Measurements from ENCODE around the gene ATPAF1. TPM values are rescaled to one million over a fixed set of nuclear protein-coding genes. Genes with fewer than 3 reads are reported as not detected.

Gene ATPAF1
- total RNA-seq, 3 donors from 2014 or later: 42.3 to 68.8 (median 44.8) TPM

GRCh38 chr1:46639547-46639946 lies 28.6 kb downstream of the ATPAF1 start:
- no peaks in the 10 kb centered on the region for H3K27me3 ChIP-seq
- no peak for DNase-seq (ENCODE audit: low spot score in 2 of 2)
- TF ChIP-seq CTCF (IDR thresholded peaks at IDR 0.05) (no peak), POLR2AphosphoS5 (IDR thresholded peaks at IDR 0.05) (no peak), POLR2A (IDR thresholded peaks at IDR 0.05) (no peak)
- H3K36me3 ChIP-seq: no peaks in the 10 kb centered on the region
- H3K4me1 ChIP-seq: no peaks in the 10 kb centered on the region
- no peaks in the 10 kb centered on the region for H3K9me3 ChIP-seq
- no peak overlapping the region for H3K27ac ChIP-seq
- no peak overlapping the region for H3K4me3 ChIP-seq
- intact Hi-C loops (cut with DNase I; ENCODE audit: low total_unique reads): no loop called here

GRCh38 chr1:46638921-46639320 lies 29.2 kb downstream of the ATPAF1 start:
- Histone ChIP-seq H3K27ac (no peak overlapping the region), H3K27me3 (no peaks in the 10 kb centered on the region), H3K4me3 (no peak overlapping the region), H3K9me3 (no peaks in the 10 kb centered on the region), H3K36me3 (no peaks in the 10 kb centered on the region), H3K4me1 (no peaks in the 10 kb centered on the region)
- intact Hi-C loops (cut with DNase I; ENCODE audit: low total_unique reads): no loop called here
- no peak for TF ChIP-seq POLR2AphosphoS5 (IDR thresholded peaks at IDR 0.05)
- TF ChIP-seq CTCF (IDR thresholded peaks at IDR 0.05): no peak
- TF ChIP-seq POLR2A (IDR thresholded peaks at IDR 0.05): no peak
- DNase-seq (ENCODE audit: low spot score in 2 of 2): no peak

- no peaks in the 10 kb centered on the region for H3K4me1 ChIP-seq
- intact Hi-C loops (cut with DNase I; ENCODE audit: low total_unique reads): no loop called here
- no peaks in the 10 kb centered on the region for H3K9me3 ChIP-seq
- H3K27me3 ChIP-seq: no peaks in the 10 kb centered on the region
- peak overlapping the region in 1 of 2 donors; percentile 22 for H3K27ac ChIP-seq
- H3K36me3 ChIP-seq: no peaks in the 10 kb centered on the region
- no peak for TF ChIP-seq POLR2AphosphoS5 (IDR thresholded peaks at IDR 0.05)
- no peak for TF ChIP-seq CTCF (IDR thresholded peaks at IDR 0.05)
- no peak for TF ChIP-seq POLR2A (IDR thresholded peaks at IDR 0.05)
- H3K4me3 ChIP-seq: no peak overlapping the region
- no peak for DNase-seq (ENCODE audit: low spot score in 2 of 2)
Observed at GRCh38 chr1:46637444-46638083, 30.6 kb downstream of the ATPAF1 start.

GRCh38 chr1:46635205-46635604 lies 33.0 kb downstream of the ATPAF1 start:
- TF ChIP-seq CTCF (IDR thresholded peaks at IDR 0.05) (no peak), POLR2AphosphoS5 (IDR thresholded peaks at IDR 0.05) (no peak), POLR2A (IDR thresholded peaks at IDR 0.05) (no peak)
- no peaks in the 10 kb centered on the region for H3K4me1 ChIP-seq
- H3K4me3 ChIP-seq: no peak overlapping the region
- no peaks in the 10 kb centered on the region for H3K9me3 ChIP-seq
- H3K36me3 ChIP-seq: no peaks in the 10 kb centered on the region
- H3K27ac ChIP-seq: no peak overlapping the region
- no peak for DNase-seq (ENCODE audit: low spot score in 2 of 2)
- intact Hi-C loops (cut with DNase I; ENCODE audit: low total_unique reads): no loop called here
- H3K27me3 ChIP-seq: no peaks in the 10 kb centered on the region

GRCh38 chr1:46630719-46631118 lies 37.4 kb downstream of the ATPAF1 start:
- Histone ChIP-seq H3K4me1 (no peaks in the 10 kb centered on the region), H3K36me3 (no peaks in the 10 kb centered on the region), H3K4me3 (no peak overlapping the region), H3K27ac (no peak overlapping the region), H3K9me3 (no peaks in the 10 kb centered on the region), H3K27me3 (no peaks in the 10 kb centered on the region)
- DNase-seq (ENCODE audit: low spot score in 2 of 2): no peak
- intact Hi-C loops (cut with DNase I; ENCODE audit: low total_unique reads): no loop called here
- no peak for TF ChIP-seq CTCF (IDR thresholded peaks at IDR 0.05)
- TF ChIP-seq POLR2AphosphoS5 (IDR thresholded peaks at IDR 0.05): no peak
- no peak for TF ChIP-seq POLR2A (IDR thresholded peaks at IDR 0.05)
